HG02938 (cell line): Measurements from ENCODE around the gene LRRC2.
"Not testable (repeated sequence)": the region's sequence is repeated elsewhere in the genome, so short reads cannot be mapped to it uniquely, and the experiment has no call there.

Experiments
- ATAC-seq: cut with Tn5 transposase; IDR thresholded peaks from one replicate; pipeline ENCODE4 v1.9.1; 2021; ENCODE audit warnings: mild to moderate bottlenecking, moderate library complexity; ENCODE audit not compliant: unreplicated experiment

Gene LRRC2

GRCh38 chr3:46536758-46537157 lies 29.3 kb downstream of the LRRC2 start:
- ATAC-seq, result no peak

- no peak for ATAC-seq
Observed at GRCh38 chr3:46535746-46536145, 30.4 kb downstream of the LRRC2 start.

- no peak for ATAC-seq
Observed at GRCh38 chr3:46533091-46533490, 33.0 kb downstream of the LRRC2 start.

DNA sequence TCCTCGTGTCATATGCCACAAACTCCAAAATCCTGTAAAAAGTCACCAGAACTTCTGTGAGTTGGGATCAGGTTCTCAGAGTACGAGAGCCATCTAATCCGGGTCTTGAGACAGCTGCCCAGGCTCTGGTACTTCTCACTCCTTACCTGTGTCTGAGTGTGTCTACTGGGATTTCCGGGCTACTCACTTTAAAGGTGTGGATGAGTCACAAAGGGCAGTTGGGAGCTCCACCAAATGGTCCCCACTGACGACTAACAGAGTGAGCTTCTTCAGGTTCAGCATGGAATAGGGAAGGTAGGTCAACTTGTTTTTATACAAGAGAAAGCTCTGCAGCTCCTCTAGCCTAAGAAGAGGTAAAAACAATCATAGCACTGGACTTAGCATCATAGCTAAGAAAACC lies 38.9 kb downstream of the LRRC2 start:
- ATAC-seq, result no peak

GRCh38 chr3:46524832-46525231 lies 41.3 kb downstream of the LRRC2 start:
- ATAC-seq, result no peak

DNA sequence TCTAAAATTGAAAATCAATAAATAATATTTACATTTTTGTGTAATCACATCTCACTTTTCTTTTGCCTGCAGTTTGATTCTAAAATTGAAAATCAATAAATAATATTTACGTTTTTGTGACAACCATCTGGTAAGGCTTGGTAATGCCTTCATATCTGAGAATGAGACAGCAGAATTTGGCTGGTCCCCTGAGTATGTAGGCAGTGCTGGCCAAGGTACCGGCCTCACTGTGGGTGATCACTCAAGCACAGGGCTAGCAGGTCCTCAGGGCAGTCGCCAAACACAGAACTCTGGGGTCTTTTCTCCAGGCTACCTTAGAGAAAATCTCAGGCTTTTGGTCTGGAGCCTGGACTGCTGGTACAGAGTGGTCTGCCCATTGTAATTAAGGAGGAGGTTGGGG lies 42.1 kb downstream of the LRRC2 start:
- no peak for ATAC-seq

DNA sequence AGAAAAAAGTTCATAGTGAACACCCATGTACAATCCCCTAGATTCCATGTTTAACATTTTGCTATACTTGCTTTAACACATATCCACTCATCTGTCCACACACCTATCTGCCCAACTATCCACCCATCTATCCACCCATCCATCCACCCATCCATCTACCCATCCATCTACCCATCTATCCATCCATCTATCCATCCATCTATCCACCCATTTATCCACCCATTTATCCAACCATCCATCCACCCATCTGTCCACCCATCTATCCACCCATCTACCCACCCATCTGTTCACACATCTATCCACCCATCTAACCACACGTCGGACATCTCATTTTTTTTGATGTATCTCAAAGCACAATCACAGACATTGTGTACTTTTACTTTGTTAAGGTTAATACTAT lies 42.5 kb downstream of the LRRC2 start:
- no peak for ATAC-seq

DNA sequence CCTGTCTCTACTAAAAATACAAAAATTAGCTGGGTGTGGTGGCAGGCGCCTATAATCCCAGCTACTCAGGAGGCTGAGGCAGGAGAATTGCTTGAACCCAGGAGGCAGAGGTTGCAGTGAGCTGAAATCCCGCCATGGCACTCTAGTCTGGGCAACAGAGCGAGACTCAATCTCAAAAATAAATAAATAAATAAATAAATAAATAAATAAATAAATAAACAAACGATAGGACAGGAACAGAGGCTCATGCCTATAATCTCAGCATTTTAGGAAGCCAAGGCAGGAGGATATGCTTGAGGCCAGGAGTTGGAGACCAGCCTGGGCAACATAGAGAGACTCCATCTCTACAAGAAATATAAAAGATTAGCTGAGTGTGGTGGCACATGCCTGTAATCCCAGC lies 43.9 kb downstream of the LRRC2 start:
- not testable (repeated sequence) for ATAC-seq

DNA sequence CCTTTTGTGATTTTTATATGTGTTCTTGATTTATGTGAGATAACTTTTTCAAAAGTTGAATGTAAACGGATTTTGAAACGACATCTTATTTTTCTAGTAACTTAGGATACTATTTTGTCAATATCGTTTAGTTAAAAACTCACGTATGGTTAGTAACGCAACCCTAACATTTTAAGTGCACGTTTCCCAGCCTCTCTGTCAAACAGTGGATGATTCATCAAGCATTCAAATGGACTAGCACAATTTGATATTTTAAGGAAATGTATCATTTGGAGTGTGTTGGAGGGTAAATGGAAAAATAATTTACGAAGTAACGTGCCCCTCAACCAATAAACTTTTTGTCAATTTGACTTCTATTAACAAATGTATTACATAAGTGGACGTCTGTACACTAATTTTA lies 45.0 kb downstream of the LRRC2 start:
- no peak for ATAC-seq

- ATAC-seq, result no peak
Observed at GRCh38 chr3:46520531-46520930, 45.6 kb downstream of the LRRC2 start.

DNA sequence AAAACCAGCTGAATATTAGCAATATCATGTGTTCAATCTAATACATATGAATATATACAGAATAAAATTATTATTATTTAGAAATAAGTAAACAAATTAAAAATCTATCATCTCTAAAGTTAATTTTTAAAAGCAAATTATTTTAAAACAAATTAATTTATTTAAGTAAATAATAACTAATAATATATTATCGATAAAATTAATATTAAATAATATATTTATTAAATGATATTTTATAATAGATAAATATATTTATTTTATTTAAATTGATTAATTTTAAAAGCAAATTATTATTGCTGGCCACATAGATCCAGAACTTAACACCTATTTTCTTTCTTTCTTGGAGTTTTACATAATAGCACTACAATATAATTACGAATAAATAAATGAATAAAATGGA lies 46.1 kb downstream of the LRRC2 start:
- ATAC-seq, result no peak

DNA sequence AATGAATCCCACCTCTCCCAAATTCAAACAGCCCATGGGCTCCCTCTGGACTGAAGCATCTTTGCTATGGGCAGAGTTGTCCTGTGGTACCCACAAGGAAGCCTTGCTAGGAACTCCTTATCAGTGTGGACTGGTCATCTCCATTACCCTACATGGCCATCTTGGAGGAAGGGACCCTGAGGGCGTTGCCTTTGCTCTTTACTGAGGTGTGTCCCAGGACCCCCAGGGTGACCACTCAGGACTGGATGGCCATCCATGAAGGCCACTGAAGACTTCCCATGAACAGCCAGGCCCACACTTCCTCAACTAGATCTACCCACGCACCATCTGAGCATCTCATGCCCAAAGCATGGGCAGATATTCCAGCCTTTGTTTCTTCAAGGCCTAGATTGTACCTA lies 48.3 kb downstream of the LRRC2 start:
- ATAC-seq, result no peak

- ATAC-seq, result no peak
Observed at GRCh38 chr3:46517016-46517783, 48.9 kb downstream of the LRRC2 start.

DNA sequence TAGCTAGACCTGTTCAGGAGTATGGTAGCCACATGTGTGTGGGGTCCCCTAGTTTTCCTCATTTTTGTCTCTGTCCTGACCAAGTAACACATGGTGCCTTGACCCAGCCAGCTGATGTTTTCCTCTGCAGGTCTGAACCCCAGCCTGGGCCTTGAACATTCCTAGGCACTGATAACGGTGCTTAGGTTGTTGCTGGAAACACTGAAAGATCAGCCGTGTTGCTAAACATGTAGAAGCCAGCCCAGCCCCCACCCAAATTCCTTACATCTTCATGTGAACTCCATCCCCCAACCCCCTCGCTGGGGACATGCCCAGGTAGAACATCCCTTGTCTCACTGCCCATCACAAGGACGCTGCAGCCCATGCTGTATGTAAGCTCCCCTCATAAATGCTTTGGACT lies 49.6 kb downstream of the LRRC2 start:
- no peak for ATAC-seq

DNA sequence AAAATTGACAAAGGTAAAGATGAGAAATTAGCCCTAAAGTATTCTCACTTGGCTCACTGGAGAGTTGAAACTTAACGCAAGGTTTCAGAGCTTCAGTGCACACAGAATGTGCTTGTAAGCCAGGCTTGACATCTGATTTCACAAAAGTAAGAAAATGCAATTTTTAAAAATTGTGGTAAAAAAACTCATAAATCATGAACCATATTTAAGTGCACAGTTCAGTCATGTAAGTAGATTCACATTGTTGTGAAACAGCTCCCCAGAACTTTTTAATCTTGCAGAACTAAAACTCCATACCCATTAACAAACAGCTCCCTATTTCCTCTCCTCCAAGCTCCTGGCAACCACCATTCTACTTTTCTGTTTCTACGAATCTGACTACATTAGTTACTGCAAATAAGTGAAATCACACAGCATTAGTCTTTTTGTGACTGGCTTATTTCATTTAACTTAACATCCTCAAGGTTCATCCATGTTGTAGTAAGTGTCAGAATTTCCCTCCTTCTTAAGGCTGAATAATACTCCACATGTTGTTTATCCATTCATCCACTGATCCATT lies 53.8 kb downstream of the LRRC2 start:
- ATAC-seq, result no peak

- no peak for ATAC-seq
Observed at GRCh38 chr3:46509661-46510187, 56.4 kb downstream of the LRRC2 start.

DNA sequence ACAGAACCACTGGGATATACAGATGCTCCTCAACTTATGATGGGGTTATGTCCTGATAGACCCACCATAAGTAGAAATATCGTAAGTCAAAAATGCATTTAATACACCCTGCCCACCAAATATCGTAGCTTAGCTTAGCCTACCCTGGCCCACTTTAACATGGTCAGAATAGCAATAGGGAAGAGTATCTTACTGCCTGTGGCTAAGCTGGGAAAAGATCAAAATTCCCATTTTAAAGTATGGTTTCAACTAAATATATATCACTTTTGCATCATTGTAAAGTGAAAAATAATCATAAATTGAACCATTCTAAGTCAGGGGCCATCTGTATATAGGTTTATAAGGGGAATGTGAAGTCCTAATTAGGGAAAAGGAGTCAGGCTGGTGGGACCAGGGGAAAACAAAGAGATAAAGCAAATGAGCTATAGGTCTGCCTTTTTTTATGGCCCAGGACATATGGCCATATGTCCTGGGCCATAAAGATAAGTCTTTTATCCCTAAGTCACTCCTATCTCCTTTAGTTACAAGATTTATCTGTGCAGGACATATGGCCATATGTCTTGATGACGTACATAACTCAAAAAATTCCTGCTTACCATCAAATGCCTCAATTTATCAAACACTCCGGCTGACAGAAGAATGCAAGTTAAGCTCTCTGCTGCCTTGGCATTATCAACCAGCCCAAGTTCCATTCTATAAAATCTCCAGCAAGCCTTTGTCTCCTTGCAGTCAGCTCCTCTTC lies 57.1 kb downstream of the LRRC2 start:
- no peak for ATAC-seq

DNA sequence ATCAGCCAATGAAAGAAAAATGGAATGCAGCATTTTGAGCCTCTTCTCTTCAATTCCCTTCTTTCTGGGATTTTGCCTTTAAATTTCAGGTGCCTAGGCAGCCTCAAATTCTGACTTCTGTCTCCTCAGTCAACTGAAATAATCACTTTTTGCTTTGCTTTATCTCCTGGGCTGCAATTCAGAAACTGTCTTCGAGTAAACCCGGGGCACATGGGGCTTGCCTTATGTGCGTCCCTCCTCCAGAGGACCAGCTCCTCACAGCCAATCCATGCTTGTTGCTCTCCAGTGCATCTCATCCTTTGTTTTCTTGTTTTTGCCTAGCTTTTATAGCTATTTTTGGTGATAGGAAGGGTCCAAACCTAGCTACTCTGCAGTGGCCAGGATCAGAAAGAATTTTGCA lies 59.6 kb downstream of the LRRC2 start:
- no peak for ATAC-seq

DNA sequence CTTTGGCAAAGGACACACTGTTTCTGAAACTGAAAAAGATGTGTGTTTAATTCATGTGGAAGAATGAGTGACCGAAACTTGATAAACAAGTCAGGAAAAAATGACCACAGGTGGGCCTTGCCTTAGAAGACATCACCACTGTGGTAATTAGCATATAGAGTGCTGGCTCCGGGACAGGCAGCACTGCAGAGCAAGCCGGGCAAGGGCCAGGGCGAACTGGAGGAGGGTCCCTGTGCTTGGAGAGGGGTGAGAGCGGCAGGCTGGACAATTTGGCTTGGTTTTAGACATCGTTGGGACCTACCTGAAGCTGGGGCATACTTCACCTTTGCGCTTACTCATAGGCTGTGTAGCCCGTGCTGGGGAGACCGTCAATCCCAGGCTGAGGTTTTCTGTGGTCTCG lies 60.1 kb downstream of the LRRC2 start:
- ATAC-seq, result no peak

- ATAC-seq, result no peak
Observed at GRCh38 chr3:46504789-46505188, 61.3 kb downstream of the LRRC2 start.

DNA sequence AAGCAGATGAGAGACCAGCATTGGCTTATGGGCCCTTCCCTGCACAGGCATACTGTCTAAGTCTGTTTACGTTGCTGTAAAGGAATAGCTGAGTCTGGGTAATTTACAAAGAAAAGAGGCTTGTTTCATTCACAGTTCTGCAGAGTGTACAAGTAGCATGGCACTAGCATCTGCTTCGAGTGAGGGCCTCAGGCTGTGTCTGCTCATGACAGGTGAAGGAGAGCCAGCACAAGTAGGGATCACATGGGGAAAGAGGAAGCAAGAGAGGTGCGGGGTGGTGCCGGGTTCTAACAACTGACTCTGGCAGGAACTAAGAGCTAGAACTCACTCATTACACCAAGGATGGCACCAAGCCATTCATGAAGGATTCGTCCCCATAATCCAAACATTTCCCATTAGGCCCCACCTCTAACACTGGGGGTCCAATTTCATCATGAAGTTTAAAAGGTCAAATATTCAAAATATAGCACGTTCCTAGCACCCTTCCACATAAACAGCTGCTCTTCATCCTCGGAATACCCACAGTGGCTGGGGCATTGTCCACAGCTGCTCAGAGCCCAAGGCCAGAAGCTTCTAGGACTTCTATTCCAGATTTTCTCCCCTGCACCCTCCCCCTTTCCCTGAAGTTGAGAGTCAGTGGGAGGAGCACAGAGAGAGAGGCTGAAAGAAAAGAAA lies 62.8 kb downstream of the LRRC2 start:
- ATAC-seq, result no peak
